ENCODE data around the gene PACRG.

The PACRG gene

DNA sequence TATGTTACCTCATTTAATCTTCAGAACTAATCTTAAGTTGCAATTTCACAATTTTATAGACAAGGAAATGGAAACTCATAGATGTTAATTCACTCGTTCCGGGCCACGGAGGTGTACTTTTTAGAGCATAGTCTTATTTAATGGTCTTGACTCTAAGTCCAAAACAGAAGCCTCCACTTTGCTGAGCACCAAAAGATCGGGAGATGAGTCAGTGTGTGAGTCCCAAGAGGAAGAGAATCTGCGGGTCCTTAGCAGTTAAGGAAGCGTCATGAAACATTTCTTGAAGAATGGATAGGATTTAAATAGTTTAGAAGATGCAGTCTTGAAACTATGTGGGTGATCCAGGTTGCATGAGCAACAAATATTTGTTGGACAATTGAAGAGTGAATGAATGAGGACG is 454.9 kb downstream of the PACRG start:
- DNase-seq: no peak

DNA sequence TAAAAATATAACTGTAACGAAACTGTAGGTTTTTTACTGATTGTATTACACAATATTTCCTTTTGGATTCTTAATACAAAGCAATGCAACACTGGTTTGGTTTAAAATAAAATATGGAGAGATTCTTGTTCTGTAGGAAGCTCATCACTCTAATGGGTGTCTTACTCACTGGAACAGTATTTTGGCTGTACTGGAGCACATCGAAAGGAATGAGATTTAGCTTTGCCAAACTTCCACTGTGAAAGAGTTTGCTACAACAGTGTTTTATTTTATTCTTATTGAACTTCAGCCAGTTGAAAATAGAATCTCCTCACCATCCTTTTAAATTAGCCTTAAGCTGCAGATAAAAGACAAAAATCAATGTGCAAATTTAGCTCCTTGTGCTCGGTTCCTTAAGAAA is 456.0 kb downstream of the PACRG start:
- DNase-seq: no peak

DNA sequence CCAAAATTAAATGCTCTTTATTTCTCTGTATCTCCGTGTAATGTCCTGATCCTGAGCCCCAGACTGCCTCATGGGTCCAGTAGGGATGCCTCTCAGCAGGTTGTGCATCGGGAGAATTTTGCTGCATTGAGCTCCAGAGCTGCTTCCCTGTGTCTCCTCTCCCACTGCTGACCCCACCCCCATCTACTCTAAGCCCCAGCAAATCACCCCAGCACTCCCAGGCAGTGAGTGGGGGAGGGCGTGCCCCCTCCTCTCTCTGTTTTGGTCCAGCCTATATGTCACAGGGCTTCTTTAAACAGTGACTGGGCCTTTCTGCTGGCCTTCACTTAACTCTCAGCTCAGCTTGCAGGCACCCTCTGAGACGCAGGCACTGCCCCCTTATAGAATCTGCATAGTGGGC is 458.0 kb downstream of the PACRG start:
- no peak for DNase-seq

DNA sequence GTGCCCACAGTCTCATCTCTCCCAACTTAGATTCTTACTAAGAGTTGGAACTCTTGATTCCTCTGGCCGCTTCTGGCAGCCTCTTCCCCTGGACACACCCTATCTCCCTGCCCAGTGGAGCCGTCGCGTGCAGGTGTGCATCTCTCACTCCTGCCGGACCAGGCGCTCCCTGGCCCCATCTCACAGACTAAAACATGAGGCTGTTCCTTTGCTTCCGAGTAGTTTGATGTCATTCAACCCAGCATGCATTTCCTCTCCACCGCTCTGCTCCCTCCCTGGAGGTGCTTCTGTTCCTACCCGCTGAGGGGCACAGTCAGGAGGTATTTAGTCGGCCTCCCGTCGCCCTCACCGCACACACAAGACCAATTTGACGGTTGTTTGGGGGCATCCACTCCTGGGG is 458.8 kb downstream of the PACRG start:
- no peak for DNase-seq

DNA sequence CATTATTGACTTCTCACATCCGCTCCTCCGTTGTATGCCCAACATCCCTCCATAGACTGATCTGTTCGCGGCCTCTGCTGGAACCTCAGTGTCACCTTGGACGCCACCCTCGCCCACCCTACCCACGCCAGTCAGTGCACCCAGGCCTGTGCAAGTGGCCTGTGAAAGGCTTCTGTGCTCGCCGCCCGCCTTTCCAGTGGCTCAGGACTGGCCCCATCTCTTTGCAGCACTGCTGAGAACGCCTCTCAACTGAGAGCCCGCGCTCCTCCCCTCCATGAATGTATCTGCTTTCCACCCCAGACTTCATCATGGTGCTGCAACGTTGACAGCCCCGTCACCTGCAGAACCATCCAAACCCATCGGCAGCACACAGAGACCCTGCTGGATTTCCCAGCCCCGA is 459.4 kb downstream of the PACRG start:
- no peak for DNase-seq

DNA sequence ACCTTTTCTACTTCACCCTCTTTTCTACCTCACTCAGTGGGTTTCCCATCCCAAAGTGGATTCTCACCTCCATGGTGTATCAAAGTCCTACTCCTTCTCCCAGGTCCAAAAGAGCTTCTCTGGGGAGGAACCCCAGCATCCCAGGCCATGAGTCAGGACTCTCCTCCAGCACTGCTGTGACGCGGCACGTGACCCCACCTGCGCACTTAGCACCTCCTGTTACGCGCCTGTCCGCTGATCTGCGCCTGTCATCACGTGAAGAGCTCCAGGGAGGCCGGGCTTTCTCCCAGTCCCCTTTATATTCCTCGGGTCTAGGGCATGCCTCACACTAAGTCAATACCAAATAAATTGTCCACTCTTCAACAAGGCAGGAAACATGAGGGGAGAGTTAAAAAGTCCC is 459.8 kb downstream of the PACRG start:
- DNase-seq: no peak

DNA sequence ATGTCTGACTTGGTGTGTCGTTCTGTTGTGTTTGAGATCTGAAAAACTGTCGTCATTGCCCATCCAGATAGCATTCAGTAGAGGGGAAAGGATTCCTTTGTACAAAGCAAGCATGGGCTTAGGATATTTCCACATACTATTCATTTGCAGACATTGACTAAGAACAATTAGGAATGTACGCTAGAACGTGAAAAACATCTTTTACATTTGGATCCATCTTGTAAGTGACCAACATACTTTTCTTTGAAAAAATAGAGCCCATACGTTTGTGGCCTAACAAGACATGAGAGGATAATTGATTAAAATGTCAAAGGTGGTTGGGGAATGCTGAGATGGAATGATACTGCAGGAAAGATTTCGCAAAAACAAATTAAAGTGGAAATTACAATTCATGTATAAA is 461.0 kb downstream of the PACRG start:
- no peak for DNase-seq

DNA sequence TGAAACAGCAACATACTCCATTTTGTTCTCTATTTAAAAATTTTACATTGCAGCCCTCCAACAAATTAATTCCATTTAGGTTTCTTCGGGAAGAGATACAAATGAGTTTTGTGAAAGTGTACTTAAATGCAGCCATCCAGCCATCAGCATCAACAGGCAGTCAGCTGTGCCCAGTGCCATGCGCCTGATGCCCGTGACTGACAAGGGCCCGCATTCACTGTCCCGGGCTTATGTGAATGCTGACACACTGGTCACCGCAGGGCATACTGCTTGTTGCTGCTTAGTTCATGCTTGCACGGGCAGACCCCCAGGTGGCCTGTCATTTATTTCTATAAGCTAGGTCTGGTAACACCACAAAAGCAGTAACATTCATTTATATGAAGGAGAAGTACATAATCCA is 461.8 kb downstream of the PACRG start:
- no peak for DNase-seq

DNA sequence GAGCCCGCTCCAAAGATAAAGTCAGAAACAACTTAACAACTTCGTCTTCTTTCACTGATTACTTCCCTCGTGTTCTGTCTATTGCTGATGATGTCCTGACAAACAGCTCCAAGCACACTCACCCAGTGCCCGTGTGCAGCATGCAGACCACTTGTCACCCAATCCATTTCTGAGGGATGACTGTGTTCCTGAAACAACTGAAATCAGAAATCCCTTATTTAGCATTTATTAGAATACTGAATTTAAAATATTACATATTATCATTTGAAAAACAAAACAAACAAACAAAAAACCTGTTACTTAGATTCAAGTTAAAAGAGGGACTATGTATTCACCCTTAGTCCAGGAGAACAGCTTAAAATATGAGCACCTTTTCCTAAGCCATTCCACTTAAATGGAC is 463.0 kb downstream of the PACRG start:
- no peak for DNase-seq

DNA sequence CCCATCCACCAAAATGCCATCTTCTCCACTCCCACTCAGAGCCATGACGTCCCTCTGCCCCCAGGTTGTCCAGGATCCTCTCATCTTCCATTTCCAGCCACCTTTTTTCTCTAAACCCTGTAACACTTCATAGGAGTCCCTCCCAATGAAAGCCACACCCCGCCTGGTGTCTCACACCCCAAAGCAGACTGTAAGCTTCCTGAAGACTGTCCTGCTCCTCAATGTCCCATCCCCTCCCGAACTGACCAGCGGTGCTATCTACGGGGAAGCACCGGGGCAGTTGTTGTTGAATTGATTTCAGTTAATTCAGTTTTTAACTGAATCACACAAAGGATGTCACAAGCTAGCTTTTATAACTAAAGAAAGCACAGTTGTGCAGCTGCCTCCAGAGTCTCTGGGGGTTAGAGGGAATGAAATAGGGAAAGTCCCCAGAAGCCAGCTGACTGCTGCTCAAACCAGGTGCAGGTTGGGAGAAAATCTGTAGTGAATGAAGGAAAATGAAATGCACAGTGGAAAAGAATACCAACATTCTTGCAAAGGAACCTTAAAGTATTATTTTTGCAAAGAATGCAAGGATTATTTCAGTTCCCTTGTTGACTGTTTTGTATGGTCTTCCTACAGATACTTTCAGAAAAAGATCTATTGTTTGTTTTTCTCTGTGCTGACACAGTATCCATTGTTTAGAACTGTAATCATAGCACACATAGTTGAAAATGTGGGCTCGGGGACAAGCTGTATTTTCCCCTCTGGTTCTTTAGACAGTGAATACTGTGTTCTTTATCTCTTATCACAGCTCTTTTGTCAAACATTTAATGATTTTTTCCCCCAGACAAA is 464.1 kb downstream of the PACRG start:
- DNase-seq: no peak

DNA sequence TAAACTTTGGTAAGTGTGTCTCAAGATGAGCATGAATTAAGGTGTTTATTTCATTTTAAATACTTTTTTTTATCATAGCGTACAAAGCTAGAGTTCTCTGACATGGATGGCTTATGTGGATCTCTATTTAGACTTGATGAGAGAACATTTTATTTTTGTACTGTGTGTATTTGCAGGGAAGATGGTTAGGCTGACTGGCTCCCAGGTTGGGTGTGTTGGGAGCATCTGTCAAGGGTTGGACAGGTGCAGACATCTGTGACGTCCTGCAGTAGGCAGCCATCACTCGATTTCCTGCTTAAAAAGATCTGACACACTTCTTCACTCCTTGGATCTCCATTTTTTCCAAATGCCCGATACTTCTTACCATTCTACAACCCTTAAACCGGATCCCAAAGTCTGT is 464.8 kb downstream of the PACRG start:
- no peak for DNase-seq

DNA sequence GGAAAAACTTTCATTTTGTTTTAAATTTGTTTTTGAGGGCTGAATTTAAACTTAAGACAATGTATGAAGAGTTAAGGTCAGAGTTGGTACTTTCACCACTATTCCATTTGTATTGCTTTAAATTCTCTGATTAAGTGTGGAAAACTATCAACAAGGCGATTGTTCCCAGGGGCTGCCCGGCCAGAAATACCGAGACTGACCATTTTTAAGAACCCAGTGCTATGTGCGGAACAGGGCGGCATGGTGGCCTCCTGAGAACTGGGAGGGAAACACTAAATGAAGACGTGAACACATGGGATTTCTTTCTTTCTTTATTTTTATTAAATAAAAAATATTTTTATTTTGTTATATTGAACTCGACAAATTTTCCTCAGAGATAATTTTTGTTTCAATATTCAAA is 465.6 kb downstream of the PACRG start:
- no peak for DNase-seq

DNA sequence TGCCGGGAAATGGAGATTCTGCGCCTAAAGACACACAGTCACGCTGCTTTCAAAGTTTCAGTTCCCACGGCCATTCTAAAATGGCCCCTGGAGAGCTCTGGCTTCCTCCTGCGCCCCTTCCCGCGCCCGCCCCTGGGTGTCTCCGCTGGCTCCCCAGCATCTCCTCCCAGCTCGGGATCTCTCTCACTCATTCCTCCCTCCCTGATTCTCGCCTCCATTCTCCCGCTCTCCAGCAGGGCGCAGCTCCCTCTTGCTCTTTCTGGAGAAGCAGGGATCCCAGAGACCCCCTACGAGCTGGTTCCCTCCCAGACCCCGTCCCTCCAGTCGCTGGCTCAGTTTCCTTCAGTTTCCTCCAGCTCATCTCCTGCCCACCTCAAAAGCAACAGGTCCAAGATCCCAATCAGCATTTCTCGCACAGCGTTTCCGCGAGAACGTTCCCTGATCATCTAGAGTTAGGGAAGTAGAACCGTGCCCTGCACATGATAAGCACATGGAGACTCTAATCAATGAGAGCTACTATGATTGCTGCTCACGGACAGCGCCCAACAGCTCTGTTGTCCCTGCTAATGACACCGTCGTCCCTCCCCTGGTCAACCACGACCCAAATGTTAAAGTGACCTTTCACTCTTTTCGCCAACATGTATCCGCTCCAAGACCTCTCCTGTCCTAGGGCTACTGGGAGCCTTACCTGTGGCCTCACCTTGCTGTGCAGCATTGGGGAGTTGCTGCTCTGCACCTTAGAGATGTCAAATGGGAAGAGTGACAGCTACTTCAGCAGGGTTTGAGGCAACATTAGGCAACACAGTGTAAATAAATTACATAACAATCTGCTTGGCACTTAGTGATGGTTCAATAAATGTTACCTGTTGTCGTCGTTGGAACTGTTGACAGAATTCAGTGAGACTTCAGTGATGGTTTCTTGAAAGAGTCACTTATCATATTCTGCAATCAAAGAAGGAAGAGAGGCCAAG is 468.2 kb downstream of the PACRG start:
- DNase-seq: no peak

DNA sequence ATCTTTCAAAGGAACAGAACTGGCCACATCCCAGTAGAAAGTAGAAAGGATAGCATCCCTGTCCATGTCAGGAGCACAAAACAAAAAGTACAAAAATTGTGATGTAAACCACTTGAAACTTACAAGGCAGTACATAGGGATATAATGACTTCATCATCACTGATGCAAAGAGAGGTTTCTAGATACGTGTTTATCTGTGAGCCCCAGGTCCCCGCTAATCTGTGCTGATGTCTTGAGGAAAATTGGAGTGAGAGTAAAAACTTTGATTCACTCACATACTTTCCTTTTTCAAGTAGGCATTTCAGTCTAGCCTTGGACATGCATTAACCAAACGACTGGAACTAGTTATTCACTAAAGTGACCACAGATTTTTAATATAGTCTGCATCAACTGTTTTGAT is 470.1 kb downstream of the PACRG start:
- DNase-seq: no peak

DNA sequence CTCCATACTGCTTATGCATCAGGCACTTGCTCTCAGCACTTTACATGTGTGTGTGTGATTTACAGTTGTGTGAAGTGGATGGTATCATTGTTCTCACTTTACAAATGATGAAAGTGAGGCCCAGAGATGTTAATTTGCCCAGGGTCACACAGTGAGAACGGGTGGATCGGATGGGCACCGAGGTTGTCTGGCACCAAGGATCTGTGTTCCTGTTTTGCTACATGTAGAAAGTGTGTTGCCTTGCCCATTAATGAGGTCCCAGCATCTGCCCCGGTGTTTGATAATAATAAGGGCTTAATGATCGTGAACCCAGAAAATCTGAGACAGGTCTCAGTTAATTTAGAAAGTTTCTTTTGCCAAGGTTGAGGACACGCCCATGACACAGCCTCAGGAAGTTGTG is 470.6 kb downstream of the PACRG start:
- no peak for DNase-seq

DNA sequence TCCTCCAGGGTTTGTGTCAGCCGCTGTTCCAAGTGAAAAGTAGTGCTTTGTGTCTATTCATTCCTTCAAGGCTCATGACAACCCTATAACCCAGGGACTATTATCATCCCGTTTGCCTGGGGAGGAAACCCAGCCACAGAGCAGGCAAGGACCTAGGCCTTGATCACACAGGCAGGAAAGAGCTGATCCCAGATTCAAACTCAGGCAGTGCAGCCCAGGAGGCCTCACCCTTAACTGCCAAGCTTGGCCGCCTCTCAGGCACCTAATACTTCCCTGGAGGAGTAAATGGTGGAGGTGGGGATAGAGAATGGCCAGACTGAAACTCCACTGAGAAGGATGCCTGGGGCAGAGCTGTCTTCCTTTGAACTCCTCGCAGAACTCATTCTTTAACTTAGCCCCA is 471.6 kb downstream of the PACRG start:
- DNase-seq: no peak

DNA sequence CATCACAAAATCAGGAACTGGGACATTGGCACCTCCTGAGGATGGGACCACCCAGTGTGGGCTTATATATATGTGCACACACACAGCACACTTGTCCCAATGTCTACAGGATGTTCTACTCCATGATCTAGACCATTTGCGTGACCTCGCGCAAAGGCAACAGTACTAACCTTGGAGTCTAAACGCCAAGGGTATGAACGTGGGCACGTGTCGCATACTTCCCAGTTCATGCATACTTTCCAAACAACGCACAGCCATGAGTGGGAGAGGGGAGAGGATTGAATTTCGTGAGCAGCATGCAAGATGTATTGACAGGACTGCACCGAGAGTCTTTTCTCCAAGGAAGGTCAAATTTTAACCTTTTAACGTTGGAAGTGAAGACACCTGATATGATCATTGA is 472.5 kb downstream of the PACRG start:
- DNase-seq: no peak

DNA sequence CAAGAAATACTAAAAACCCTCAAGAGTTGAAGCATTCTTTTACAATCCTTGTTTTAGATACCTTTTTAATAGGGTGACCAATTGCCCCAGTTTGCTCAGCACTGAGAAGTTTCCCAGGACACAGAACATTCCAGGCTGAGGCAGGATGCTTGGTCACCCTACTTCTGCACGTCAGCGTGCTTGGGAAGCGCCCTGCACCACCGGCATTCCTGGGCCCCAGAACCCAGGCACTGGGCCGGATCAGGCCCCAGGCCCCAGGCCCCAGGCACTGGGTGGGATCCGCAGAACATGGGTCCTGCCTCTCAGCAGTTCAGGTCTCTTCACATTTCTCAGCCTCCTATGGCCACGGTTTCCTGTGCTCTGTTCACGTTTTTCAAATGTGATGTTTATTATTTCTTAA is 472.9 kb downstream of the PACRG start:
- no peak for DNase-seq

DNA sequence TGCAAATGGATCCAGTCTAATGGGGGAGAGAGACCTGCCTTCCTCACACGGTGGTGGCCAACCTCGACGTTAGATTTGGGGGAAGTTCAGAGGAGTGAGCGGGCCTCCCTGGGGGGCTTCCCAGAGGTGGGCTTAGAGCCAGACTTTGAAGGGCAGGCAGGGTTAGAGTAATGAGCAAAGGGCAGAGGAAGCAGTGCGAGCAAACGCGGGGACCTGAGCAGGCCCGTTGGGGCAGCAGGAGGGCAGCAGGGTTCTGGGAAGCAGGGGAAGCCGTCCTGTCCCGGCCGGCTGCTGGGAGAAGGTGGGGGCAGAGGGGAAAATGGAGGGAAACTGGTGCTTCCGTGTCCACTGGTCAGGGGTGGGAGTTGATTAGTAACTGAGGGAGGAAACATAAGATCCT is 474.1 kb downstream of the PACRG start:
- DNase-seq: no peak

DNA sequence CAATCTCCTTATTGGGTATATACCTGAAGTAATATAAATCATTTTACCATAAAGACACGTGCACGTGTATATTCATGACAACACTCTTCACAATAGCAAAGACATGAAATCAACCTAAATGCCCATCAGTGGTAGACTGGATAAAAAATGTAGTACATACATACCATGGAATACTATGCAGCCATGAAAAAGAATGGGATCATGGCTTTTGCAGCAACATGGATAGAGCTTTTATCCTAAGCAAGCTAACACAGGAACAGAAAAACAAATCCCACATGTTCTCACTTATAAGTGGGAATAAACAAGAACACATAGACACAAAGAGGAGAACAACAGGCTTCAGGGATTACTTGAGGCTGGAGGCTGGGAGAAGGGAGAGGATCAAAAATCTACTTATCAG is 478.4 kb downstream of the PACRG start:
- DNase-seq: no peak

DNA sequence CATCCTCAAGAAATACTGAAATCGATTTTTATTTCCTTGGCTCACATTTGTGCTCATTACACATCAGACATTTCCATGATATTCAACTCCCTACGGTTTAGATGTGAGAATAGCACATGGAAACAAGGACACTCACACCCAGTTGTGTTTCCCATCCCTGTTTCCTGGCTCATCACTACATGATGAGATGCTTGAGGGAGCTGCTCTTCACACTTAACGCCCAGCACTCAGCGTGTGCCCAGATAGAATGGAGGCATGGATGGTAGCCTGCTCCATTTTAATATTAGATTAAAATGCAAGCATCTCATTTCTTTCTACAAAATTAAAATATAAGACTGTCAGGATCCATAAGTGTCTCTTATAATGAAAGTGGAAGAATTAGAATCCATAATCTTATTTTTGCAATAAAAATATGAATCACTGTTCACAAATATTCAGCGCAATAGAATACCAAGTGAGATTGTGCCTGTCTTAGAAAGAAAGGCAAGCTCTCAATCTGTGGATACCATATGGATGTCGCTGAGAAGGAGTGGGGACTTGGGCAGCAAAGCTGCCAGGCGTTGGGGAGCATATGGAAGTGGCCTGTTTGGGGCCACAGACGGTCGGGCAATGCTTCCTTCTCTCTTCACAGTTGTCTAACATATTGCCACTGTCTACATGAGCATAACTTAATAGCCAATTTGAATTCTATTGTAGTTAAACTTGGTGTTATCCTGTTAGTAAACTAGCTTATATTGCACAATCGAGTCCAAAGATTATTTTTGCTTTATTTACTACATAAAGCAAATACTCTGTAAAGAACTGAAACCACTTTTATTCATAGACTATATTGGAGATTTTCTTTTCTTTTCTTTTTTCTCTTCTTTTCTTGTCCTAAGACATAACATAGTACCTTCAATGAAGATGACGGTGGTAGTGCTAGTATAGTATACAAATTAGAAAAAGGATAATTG is 479.9 kb downstream of the PACRG start:
- no peak for DNase-seq

DNA sequence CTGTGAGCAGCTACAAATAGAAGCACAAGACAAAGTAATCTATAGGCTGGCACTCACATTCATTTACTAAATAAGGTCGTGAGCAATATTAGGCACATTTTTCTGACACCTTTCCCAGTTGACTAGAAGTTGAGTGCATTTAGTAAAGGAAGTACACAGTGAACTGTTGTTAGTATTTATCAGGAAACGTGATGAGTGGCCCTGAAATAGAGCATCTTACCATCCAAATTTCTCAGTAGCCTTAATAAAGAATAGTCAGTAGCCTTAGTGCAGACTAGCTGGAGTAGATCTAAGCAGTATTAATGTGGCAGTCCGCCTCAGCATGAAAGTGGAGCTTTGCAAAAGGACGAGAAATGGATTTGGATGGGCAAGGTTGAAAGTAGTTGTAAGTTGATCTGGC is 481.2 kb downstream of the PACRG start:
- no peak for DNase-seq

DNA sequence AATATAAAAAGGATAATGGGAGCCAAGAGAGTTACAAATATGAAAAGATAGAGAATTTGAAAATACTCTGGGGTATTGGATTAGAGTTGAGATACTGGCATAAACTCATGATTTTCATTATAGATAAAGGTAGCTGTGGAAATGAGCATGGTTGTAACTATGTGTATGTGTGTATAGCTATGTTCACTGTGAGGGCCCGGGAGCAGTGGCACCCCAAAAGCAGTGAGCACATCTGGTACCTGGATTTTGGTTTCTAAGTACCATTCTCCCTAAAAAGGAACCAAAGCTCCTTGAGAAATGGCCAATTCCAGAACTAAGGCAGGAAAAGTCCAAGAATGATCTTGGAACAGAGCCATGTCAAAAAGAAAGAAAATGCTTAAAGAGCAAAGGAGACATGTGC is 484.3 kb downstream of the PACRG start:
- no peak for DNase-seq

Measured in activated CD4-positive, alpha-beta T cell treated with anti-CD3 and anti-CD28 coated beads, Interleukin-2, amount 50 U/mL, for 4 hours (primary cell).